HG02623 (cell line): ENCODE measurements around the gene VWA8.
A peak's percentile ranks its signal among the peaks of the same experiment; 100 is the strongest.

ENCODE experiments used
- ATAC-seq: cut with Tn5 transposase; IDR thresholded peaks from one replicate; pipeline ENCODE4 v1.9.1; 2021; ENCODE audit warnings: moderate library complexity; ENCODE audit not compliant: unreplicated experiment

Gene VWA8

DNA sequence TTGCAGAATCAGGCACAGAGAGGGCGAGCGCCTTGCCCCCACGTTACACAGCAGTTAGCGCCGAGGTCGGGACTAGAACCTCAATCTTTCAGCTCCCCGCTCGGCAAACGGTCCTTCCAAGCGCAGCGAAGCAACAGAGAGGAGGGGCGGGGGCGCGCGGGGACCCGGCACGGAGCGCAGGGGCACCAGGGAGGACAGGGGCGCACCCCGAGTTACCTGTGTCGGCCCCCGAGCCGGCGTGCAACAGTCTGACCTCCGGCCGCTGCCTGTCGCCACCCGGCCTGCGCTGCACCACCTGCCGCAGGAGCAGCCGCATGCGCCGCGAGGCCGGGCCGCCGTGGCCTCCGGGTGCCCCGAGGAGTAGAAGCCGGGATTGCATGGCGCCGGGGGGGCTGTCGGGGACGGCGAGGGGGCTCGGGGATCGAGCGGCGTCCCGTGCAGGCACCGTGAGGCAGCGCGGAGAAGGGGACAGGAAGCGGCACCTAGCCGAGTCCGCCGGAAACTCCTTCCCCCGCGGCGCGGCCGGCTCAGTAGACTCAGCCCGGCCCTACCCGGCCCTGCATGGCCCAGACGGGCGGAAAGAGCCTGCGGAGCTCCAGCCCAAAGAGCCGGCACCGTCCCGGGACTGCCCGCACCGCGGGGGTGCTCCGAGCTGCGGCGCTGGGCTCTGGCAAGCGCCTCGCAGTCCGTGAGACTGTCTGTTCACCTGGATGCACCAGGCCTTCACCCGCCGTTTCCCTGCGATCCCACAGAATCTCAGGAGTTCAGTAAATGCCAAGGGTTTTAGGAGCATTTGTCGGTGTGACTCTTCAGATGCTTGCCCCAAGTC is at the start of gene VWA8:
VWA8 (minus strand) TSS at position 473 of the 829 bp plus-strand sequence; CDS start at position 379, 94 bp downstream.
- ATAC-seq = peak; percentile 85

DNA sequence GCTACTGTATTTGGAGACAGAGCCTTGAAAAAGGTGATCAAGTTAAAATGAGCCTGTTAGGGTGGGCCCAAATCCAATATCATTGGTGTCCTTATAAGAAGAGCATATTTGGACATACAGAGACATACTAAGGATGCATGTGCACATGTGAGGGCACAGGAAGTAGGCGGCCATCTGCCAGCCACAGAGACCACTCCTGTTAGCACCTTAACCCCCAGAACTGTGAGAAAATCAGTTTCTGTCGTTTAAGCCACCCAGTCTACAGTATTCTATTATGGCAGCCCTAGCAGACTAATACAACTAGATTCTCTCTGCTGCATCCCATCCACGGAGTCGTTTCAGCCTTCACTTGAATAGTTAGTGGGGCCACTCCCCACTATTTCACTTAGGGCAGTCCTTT is 48.1 kb upstream of the VWA8 start:
- no peak for ATAC-seq

DNA sequence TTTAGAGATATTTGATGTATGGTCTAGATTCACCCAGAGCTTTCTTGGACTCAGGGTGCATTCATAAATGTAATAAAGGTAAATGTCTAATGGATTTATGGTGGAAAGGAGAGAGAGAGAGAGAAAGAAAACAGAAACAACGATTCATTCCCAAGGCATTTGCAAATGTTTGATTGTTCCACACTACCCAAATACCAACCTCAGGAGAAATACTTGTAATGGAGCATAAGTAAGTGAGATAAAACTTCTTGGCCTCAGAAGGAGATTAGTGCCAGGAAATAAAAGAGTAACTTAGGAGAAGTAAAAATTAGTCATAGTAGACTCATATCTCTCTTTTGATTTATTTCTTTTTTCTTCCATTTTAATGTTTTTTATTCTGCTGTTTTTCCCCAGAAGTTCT is 46.9 kb upstream of the VWA8 start:
- no peak for ATAC-seq

DNA sequence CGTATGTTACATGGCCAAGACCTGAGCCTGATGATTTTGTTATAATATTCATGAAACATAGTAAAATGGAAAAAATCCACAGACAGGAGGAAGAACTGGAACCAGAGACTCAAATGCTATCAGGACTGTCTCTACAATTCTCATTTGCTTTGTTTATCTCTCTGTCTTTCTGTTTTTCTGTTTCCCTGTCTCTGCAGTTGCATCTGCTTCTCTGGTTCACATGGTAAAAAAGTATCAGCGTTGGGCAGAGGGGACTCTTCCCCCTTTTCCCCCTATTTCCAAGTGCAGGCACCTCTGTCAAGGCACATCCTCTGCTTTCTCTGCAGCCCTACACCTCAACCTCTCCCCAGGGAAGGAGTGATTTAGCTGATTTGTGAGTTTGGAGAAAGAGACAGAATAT is 41.2 kb upstream of the VWA8 start:
- no peak for ATAC-seq

DNA sequence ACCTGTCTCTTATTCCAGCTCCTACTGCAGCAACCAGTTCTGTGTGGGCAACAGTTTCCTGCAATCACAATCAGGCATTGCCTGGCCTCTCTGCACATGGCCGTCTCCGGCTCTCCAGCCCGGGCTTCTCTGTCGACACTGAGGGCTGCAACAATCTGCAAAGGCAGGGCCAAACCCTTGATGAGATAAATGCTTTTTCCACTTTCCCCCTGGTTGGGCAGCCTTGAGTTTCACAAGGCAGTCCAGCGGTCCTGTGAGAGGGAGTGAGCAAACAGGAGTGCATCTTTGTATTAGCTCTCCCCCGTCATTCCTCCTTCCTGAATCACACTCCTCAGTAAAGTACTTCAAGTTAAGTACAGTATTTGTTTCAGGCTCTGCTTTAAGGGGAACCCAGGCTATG is 40.7 kb upstream of the VWA8 start:
- ATAC-seq = no peak

DNA sequence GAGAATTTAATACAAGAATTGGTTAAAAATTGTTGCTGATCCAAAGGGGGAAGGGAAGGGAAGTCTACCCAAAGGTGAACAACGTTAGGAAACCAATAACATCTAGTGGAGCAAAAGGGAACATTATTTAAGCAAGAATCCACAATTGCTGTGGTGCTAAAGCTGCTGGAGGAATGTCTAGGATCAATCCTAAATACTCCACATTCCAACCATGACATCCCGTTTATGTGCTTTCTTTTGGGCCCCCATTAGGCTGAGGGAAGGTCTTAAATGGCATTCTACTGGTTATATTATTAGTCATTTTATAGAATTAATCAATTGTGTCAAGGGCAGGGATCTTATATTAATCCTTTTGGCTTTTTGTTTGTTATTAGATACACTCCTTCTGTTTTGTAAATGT is 39.9 kb upstream of the VWA8 start:
- no peak for ATAC-seq

DNA sequence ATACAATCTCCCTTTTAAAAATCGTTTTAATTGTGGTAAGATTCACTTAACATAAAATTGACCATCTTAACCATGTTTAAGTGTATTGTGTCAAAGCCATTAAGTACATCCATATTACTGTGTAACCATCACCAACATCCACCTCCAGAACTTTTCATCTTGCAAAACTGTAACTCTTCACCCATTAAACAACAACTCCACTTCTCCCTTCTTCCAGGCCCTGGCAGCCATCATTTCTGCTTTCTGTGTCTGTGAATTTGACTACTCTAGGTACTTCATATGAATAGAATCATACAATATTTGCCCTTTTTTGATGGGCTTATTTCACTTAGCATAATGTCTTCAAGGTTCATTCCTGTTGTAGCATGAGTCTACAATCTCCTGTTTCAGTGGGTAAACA is 36.5 kb upstream of the VWA8 start:
- no peak for ATAC-seq

DNA sequence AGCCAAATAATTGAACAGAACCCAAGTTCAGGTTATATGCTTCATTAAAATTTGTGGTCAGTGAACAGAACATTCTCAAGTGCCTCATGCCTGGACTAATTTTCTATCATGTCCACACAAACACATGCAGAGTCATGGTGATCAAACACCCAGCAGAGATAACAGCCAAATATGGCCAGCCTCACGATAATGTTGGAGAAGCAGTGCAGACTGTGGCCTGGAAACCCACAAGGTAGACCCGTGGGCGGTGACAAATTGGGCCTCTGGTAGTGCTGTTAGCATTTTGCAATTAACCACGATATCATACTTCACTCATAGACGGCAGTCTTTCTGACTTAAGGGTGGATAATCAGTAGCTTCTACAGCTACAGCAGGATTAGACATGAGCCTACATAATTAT is 35.0 kb upstream of the VWA8 start:
- no peak for ATAC-seq

DNA sequence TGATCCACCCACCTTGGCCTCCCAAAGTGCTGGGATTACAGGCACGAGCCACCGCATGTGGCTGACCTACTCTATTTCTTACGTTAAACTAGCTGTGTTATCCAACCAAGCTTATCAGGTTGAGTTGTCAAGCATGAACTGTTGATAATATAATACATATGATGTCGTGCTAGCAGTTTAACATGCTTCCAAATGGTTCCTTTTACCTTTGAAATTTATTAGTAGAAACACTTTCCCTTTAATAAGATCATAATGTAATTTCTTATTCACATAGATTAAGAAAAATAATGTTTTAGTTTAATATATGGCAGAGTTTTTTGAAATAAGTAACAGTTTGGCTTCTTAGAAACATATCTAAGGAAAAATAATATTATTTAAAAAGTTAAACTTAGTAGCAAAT is 34.4 kb upstream of the VWA8 start:
- no peak for ATAC-seq

DNA sequence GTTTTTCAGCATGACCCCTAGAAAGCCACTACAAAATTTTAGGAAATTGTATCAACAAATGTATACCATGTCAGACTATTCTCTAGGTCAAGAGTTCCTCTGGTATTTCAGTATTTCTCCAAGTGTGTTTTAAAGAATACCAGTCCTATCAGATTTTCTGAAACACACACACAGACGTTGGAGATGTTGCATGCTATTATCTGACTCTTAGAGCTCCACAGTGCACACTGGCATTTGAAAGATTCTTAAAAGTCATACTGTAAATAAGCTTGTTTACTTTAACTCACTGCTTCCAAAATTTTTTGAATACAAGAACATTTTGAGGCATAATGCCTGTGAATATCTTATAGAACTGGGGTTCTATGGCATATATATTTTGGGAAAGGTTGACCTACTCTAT is 33.8 kb upstream of the VWA8 start:
- ATAC-seq = no peak

DNA sequence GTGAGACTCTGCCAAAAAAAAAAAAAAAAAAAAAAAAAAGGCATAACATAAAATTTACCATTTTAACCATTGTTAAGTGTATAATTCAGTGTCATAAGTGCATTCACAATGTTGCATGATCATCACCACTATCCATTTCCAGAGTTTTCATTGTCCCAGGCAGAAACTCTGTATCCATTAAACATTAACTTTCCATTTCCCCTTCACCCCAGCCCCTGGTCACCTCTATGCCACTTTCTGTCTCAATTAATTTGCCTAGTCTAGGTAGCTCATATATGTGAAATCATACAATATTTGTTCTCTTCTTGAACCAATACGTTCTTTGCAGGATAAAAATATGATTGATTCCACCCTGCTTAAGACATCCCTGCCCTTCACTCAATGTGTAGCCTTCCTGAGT is 31.0 kb upstream of the VWA8 start:
- ATAC-seq = no peak

DNA sequence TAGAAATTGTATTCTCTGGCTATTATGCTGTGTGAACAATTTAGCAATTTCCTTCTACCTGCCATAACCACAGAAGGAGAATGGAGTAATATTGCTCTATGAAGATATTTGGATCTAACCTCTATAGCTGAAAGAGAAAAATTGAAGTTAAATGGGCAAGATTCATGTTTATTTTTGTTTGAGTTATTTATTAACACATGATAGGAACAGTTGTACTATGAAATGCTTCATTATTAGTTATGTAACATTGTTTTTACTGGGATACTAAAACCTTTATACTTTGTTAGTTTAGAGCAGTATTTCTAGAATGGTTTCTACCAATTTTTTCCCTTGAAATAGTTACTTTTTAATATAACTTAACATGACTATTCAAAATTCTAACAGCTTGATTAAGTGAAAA is 27.3 kb upstream of the VWA8 start:
- ATAC-seq = no peak

DNA sequence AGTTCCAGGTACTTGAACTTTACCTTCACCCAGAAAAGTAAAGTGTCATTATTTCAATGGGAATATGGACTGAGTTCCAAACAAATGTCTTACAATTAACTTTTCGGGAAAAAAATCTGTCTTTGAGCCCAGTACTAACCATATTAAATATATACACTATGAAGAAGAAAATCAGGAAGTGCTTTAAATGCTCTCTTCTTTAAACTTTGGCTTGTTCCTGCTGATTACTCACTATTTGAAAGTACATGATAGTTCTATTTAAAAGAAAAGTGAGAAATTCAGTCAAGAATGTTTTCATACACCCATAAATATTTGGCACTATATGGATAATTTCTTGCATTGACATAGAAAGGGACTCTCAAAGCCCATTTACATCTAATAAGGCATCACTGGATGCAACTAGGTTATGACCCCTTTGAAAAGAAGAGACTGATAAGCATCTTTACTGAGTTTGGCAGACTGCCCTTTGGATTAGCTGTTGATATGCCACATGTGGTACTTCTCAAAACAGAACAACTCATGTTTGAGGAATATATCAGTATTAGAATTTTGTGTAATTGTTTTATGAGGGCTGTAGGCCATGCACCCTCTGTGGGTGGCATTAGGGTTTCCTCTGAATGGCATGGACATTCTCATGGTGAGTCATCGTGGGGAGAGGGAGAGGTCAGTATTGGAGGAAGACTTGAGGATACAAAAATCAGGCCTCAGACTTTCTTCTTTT is 25.0 kb upstream of the VWA8 start:
- ATAC-seq = no peak

DNA sequence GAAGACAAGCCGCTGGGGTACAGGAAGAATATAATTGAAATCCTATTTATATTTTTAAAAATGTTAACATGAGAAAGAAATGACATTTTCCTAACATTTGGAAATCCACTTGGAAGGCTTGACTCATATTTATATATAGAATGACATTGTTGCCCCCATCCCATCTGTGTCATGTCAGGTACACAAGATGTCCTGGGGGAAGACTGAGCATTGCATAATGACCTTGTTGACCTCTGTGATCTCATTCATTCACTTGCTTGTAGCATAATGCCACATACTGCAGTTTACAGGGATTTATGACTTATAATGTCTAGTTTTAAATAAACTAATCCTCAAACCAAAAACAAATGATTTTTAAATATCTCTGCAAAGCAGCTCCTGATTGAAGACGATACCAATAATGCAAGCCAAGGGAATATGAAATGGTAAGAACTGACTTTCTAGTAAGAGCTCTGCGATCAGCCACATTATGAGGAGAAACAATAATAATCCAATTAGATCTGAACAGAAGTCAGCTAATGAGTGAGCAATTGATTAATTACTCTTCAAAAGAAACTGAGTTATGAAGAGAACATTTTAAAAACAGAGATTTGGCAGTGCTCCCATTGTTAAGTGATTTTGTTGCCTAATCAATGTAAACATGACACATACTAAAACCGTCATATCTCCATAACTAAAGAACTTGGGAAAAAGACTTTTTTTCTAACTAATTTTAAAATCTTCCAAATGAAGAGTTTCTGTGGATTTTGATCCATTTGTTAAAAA is 21.2 kb upstream of the VWA8 start:
- no peak for ATAC-seq

DNA sequence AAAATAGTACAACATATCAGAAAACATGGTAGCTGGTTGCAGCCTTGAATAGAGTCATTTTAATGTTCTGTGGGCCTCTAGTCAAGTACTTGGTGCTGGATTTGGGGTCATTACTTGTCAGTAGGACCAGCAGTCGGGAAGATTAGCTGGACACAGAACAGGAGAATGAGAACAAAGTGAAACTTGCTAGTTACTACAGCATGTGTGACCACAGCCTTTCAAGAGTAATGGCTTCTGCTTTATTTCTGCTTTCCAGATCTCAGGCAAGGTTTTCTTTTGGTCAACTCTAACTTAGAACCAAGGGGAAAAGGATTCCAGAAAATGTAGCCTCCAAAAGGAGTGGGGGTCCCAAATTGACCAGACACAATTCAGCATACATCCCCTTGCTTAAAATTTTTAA is 17.1 kb upstream of the VWA8 start:
- ATAC-seq = no peak

DNA sequence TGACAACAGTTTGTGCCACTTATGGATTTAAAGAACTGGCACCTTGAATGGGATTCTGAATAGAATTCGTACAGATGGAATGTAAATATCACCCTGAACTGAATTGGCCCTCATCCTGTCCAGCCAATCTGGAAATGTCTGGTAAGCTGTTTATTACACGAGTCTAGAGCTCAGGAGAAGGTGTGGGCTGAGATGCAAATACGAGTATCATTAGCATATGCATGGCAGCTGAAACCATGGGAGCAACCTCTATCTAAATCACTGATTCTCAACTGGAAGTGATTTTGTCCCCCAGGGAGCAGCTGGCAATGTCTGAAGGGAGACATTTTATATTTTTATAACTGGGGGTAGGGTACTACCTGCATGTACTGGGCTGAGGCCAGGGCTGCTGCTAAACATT is 15.6 kb upstream of the VWA8 start:
- ATAC-seq = no peak

DNA sequence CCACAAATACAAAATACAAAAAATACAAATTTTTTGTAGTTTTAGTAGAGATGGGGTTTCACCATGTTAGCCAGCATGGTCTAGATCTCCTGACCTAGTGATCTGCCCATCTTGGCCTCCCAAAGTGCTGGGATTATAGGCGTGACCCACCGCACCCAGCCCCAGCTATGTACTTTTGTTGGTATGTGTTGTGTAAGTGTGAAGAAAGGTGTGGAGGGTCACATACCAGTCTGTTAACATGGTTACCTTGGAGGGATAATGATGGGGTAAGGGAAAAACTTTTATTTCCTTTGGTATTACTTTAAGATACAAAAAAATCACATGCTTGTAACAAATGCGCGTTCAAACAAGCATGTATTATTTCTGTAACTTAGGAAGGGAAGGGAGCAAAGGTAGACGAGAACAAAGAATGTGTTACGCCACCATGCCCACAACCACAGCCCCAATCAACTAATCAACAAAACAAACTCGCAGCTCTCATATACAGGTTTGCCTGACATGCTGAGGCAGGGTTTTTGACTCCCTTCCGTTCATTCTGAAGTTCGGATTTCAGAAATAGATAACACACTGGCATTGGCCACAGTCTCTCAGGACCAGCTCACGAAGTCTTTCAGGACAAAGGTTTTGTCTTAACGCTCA is 13.5 kb upstream of the VWA8 start:
- ATAC-seq = no peak

DNA sequence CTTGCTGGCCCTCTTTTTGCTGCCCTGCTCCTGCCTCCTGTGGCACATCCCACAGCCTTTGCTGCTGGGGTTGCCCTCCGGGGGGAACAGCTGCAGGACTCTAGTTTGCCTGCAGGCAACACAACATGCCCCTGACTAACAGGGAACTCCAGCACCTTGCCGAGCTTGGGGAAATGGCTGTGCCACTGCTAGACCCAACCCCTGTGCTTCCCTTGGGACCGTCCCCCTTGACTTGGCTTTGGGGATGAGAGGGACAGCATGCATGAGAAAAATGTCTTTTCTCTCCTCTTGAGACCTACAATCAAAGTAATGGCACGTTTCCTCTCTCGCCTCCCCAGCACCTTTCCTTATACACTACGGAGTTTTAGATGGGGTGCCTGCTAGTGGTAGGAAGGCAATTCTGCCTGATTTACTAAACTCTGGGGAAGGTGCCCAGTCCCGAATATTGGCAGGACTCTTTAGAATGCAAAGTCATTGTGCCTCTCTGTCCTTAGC is 12.4 kb upstream of the VWA8 start:
- ATAC-seq = no peak

DNA sequence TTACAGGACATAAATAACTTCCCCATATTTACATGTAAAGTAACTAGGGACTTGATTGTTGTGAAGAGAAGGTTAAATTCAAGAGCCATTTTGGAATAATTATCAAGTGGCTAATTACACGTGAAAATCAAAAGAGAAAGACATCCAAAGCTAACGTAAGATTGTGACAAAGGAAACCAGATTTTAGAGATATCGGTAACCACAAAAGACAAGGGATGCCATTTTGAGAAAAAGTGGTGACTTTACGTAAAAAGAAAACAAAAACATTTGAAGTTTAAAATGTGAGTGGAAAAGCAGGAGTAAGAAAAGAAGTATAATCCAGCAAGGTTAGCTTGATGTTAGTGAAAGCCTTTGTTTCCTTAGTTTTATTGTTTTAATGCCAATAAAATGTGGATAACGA is 10.9 kb upstream of the VWA8 start:
- no peak for ATAC-seq

DNA sequence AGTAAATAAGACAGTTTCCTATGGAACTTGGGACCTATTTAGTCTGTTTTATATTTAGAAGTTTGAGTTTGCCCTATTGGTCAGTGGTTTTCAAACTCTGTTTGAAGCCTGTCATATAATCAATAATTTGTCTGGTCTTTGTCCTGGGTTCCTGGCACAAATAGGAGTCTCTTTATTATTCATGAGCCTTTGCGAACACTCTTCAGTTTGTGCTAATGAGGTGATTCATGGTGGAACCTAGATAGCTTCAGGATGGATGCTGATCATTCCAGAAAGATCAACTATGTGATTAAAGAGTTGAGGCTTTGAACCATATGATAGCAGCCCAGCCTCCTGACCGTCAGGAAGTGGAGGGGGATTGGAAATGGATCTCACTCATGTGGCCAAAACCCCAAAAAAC is 10.0 kb upstream of the VWA8 start:
- no peak for ATAC-seq

DNA sequence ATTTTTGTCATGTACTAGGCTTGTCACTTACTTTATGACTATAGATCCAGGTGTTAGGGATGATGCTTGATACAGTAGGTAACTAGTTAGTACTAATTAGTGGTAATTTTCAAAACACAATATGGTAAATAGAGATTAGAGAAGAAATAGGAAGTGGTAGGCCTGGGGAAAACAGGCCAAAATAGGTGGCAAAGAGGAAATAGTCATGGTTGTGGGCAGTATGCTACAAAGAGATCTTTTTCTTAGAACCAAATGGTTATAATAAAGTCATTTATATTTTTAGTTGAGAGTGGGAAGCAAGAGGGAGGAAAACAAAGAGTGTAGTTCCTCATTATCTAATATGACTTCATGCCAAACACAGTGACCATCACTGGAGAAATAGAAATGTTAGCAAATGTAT is 9.1 kb upstream of the VWA8 start:
- ATAC-seq = no peak
